Adrenal gland (tissue), 5 donors: ENCODE data around the gene SLC3A2.

Experiments used
- CTCF ChIP-seq, 6 experiments: fragments of 450-650 bp in 4 of 6; fragments of 200-600 bp in 2 of 6; sonication (generic) in 1 of 6; IDR thresholded peaks; 1 replicate in 5 of 6; 2 replicates in 1 of 6; pipeline versions ENCODE4 v1.5.1 to v1.8.0; 2016 to 2021; ENCODE audit warnings: antibody characterized with exemption in 6 of 6, mild to moderate bottlenecking in 2 of 6, moderate library complexity in 1 of 6
- POLR2A ChIP-seq, 2 donors: fragments of 450-650 bp; IDR thresholded peaks; one replicate each; pipeline ENCODE4 v1.6.1; 2017; ENCODE audit warnings: antibody characterized with exemption in 2 of 2, mild to moderate bottlenecking in 2 of 2, moderate library complexity in 1 of 2
- donor health status: DM: no; HTN: no; CAD: no.

DNA sequence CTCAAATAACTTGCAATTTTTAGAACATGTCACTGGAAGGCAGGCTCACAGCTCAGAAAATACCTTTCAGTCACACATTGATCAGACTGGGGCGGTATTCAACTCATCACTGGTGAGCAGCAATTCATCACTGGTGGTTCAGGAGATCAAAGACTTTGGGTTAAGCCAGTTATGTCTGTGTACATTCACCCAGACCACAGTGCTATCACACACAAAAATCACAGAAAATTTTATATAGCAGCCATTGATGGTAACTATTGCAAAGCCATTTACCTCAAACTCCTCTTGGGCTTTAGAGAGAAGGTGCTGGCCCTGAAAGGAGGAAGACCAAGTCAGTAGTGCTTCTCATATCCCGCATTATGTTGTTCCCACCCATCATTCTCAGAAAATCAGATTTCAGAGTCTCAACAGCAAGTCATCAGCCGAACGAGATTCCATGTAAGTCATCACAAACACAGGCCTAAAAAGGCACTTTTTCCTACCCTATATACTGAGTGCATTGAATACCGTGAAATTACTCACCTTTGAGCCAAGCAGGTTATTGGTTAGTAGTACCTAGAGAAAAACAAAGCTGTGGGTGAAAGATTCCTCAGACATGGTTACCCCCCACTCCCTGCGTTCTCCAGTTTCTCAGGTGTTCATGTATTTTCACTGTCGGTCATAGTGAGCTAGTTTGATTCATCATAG, 27.3 kb upstream of the SLC3A2 start:
- TF ChIP-seq CTCF (IDR thresholded peaks at IDR 0.05) (no peak), POLR2A (IDR thresholded peaks at IDR 0.05) (no peak)
